HepG2 (cell line): ENCODE data around the gene P4HB. TPM values are rescaled to one million over a fixed set of nuclear protein-coding genes. Genes with fewer than 3 reads are reported as not detected.

Experiments
- ZHX2 ChIP-seq, 2 experiments: sonication (generic) in 1 of 2; formaldehyde crosslinking in 1 of 2; IDR thresholded peaks; 2 replicates each; pipeline versions ENCODE4 v1.6.1 to v1.9.0; 2014 to 2022; ENCODE audit warnings: antibody characterized with exemption in 1 of 2, borderline replicate concordance in 1 of 2, inconsistent platforms in 1 of 2, low read depth in 1 of 2, missing genetic modification reagents in 1 of 2
- ZNF160 ChIP-seq: sonication (generic); formaldehyde crosslinking; IDR thresholded peaks from 2 replicates; pipeline ENCODE4 v1.8.0; 2022; ENCODE audit warnings: mild to moderate bottlenecking, inconsistent platforms, missing genetic modification reagents
- ZNF430 ChIP-seq: sonication (generic); formaldehyde crosslinking; IDR thresholded peaks from 2 replicates; pipeline ENCODE4 v1.9.0; 2021; ENCODE audit warnings: mild to moderate bottlenecking, missing genetic modification reagents
- ZNF552 ChIP-seq: sonication (generic); formaldehyde crosslinking; IDR thresholded peaks from 2 replicates; pipeline ENCODE4 v1.9.0; 2022; ENCODE audit warnings: missing genetic modification reagents, mild to moderate bottlenecking, borderline replicate concordance
- ZSCAN5A ChIP-seq: sonication (generic); formaldehyde crosslinking; IDR thresholded peaks from 2 replicates; pipeline ENCODE4 v1.8.0; 2022; ENCODE audit warnings: mild to moderate bottlenecking, missing genetic modification reagents, borderline replicate concordance
- polyA plus RNA-seq, 8 experiments: library from polyadenylated mRNA; depleted of rRNA in 3 of 8; stranded (reverse) in 7 of 8; unstranded in 1 of 8; fragments of >200 nt; fragmentation: Illumina TruSeq in 4 of 8; extraction: Trizol in 4 of 8; gene quantifications; 2 replicates each; pipeline versions ENCODE4 v1.2.1 to v1.2.3, GENCODE V29; 2011 to 2016; ENCODE audit warnings: low read depth in 4 of 8, missing spikeins in 1 of 8, mixed read lengths in 1 of 8; ENCODE audit not compliant: insufficient read depth in 1 of 8
- total RNA-seq, 5 experiments: library from RNA; depleted of rRNA; stranded (reverse); fragments of >200 nt; fragmentation: Illumina TruSeq; extraction: Trizol; gene quantifications; 2 replicates each; pipeline ENCODE4 v1.2.3, GENCODE V29; 2016; ENCODE audit warnings: low read depth in 1 of 5

P4HB gene
- total and polyA plus RNA-seq, 2 of the 13 experiments (the other 11 are each of a cell fraction or from before 2014, with no cell fraction given) = 185 to 782 TPM

- no peak for TF ChIP-seq ZHX2 (IDR thresholded peaks at IDR 0.05; ENCODE audit: low read depth)
- no peak for TF ChIP-seq ZHX2 (CRISPR knock-in tag; IDR thresholded peaks at IDR 0.05; ENCODE audit: borderline replicate concordance)
- TF ChIP-seq ZSCAN5A (CRISPR knock-in tag) = no peak
- TF ChIP-seq ZNF160 (CRISPR knock-in tag) = no peak
- no peak for TF ChIP-seq ZNF430 (CRISPR knock-in tag)
- no peak for TF ChIP-seq ZNF552
- TF ChIP-seq, all 625 proteins: peak for 7
Measured at GRCh38 chr17:81842378-81842724, 18.0 kb downstream of the P4HB start (continued).
